CD4-positive, alpha-beta T cell treated with Interleukin-6 at 100 ng/mL for 8 hours (primary cell): Measurements from ENCODE around the gene ATP6AP1.
"Not testable (repeated sequence)": the region's sequence is repeated elsewhere in the genome, so short reads cannot be mapped to it uniquely, and the experiment has no call there.

Experiments
- DNase-seq: peaks from one replicate; pipeline ENCODE4 v3.0.0-alpha.2; 2020; ENCODE audit warnings: mixed read lengths, low spot score

ATP6AP1 gene

DNA sequence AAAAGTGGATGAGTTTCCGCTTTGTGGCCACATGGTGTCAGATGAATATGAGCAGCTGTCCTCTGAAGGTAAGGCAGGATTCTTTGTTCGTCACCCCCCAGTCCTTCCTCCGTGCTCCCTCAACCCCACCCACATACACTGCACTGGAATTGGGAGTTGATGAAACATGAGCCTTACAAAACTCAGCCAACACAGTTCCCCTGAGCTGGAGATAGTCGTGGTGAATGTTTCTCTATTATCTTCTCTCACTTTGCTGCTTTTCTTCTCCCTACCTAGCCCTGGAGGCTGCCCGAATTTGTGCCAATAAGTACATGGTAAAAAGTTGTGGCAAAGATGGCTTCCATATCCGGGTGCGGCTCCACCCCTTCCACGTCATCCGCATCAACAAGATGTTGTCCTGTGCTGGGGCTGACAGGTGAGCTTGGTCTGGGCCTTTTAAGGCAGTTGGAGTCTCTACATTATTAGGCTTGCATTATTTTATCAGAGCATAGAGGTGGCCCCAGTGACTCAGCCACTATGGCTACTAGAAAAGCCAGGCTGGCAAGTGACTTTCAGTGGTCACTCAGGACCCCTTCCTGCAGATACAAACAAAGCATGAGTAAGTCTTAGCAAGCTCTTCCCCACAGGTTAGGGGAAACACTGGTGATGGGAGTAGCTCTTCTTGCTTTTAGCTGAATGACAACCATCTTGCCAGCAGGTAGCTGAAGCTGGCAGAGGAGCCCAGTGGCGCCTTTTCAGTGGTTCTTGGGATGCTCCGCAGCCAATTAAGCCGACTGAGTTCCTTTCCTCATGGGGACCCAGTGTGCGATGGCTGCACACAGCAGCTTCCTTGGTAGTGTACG is 28.7 kb upstream of the ATP6AP1 start:
- no peak for DNase-seq

DNA sequence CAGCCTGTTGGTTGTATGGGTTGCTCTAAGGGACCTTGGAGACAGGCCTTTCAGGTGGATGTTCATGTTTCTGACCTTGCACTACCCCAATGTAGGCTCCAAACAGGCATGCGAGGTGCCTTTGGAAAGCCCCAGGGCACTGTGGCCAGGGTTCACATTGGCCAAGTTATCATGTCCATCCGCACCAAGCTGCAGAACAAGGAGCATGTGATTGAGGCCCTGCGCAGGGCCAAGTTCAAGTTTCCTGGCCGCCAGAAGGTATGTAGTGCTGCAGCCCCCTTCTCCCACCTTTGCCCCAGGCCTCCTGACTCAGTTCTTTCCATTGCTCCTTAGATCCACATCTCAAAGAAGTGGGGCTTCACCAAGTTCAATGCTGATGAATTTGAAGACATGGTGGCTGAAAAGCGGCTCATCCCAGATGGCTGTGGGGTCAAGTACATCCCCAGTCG is 28.1 kb upstream of the ATP6AP1 start:
- DNase-seq, result not testable (repeated sequence)

DNA sequence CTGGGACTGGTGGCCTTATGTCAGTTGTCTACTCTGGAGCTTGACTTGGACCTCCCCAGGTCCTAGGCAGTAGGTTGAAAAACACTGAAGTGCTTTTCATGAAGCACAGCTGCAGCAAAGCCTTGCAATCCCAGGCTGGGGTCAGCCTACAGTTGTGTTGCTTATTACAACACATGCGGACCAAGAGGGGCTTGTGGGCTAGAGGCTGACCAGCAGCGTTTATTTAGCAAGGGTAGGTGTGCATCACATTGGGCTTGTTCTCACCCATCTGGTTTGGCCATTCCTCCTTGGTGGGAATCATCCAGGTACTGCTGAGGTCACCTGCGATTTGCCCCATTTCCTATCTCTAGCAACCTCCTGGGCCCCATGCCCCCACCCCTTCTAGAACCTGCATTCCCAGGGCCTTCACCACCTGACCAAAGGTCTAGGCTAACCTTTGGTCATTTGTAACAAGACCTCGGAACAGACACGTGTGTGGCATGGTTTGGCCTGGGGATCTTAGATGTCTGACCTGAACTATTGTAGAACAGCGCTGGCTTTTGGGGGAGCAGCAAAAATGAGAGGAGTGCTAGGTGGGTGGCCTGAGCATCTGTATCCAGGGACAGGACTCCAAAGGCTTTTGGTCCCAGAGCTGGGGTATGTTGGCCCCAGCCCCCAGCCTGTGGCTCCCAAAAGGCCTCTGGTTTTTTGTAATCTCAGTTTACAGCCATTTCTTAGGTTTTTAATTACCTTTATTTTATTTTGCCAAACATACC is 27.3 kb upstream of the ATP6AP1 start:
- DNase-seq, result no peak

DNA sequence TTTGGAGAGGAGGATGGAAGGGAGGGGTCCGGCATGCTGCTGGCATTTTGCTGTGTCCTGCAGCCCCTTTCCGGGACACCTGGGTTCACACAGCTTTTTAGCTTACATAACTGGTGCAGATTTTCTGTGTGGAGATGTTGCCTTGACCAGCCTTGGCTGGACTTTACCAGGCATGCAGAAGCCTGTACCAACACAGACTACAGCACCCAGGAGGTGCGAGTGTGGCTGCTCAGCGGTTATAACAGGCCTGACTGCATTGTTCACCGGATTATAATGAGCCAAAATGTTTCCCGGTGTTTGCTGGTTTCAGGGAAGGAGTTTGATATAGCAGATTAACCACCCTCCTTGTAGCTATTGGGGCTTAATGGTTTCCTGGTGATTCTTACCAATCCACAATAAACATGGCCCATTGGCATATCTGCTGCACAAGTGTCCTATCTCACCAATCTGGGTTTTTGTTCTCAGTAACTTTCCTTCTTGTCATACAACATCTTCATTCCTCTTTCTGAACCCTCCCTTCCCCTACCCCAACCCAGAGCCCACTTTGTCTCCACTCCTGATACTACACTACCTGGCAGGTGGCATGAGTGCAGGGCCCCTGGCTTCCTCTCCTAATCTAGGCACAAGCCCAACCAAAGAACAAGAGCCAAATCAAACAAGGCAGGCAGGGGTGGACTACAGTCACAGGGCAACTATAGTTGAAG is 26.4 kb upstream of the ATP6AP1 start:
- DNase-seq, result no peak

DNA sequence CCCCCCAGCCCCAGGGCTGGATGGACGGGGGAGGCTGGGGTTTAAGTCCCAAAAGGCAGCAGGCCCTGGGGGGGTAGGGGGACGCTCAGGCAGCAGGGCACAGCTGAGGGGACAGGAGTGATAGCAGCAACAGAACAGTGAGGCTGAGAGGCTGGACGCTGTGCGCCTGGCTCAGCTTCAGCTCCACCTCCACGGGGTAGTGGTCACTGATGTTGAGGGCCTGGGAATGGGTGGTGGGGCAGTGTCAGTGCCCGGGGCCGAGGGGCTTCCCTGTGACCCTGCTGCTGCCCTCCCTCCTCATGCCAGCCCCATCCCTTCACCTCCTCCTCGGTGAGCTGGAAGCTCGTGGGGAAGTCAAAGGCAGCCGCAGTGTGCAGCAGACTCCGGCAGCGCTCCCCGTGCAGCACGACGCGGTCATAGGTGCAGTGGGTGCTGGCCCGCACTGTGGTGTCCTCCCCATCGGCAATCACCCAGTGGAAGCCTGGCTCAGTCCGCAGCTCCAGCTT is 25.8 kb upstream of the ATP6AP1 start:
- no peak for DNase-seq

DNA sequence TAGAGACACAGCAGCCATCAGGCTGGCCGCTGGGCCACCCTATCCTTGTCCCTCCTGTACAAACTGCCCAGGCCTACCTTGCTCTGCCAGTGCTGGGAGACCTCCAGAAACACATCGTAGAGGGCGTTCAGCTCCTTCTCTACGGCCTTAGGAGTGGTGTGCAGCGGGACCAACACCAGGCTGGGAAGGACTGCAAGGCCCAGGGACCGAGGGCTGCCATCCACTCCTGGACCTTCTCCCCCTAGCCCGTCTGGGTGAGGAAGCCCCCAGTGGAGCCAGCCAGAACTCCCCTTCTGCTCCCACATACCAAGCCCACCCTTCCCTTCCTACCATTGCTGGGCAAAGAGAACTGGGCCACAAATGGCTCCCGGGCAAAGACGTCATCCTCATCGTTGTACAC is 25.3 kb upstream of the ATP6AP1 start:
- no peak for DNase-seq

DNA sequence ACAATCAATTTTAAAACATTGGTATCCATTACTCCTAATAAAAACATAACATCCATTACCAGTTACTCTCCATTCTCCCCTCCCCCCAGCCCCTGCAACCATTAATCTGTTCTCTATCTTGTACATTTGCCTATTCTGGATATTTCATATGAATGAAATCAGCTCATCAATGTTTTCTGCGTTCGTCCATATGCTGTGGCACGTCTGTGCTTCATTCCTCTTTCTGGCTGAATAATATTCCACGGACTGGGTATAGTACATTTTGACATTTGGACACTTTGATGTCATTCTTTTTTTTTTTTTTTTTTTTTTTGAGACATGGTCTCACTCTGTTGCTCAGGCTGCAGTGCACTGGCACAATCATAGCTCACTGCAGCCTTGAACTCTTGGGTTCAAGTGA is 24.6 kb upstream of the ATP6AP1 start:
- no peak for DNase-seq

DNA sequence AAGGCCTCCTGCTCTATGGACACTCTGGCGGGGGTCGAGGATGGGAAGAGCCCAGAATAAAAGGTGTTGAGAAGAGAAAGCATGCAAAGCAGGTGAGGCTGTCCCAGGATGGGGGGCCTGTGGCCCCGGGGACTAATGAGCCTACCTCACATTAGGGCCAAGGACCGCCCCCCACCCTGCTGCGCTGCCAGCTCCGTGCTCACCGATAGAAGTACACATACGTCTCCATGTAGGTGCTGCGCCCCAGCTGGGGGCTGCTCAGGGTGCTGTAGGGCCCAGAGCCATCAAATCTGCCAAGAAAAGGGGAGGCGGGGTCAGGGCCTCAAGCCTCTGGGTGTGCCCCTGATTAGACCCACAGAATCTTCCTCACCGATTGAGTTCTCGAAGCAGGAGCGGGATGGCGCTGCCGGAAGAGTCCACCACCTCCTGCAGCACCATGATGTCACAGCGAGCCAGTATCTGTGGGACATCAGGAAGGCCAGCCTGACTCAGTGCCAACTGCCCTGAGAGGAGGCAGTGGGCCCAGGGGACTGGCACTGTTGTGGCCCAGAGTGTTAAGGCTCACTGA is 23.8 kb upstream of the ATP6AP1 start:
- no peak for DNase-seq

DNA sequence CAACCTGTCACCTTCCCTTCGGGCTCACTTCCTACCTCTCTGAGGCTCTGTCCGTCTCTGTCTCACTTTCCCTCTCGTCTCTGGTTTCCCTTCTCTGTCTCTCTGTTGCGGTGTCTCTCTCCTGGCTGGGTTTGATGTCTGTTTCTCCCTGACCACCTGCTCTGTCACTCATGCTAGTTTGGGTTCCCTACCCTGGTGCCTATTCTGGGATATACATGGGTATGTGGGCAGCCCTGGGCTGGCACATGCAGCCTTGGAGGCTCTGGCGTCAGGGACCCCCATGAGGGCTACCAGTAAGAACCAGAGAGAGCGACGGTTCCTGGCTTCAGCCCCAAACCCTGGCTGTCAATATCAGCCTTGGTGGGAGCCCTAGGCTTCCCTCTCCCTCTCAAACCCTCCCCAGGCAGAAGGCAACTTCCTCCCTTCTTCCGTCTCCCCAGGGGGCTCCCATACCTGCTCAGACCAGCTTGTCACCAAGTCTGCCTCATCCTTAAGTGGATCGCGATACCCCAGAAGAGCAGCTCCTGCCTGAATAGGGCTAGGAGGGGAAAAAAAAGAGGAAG is 19.7 kb upstream of the ATP6AP1 start:
- no peak for DNase-seq

DNA sequence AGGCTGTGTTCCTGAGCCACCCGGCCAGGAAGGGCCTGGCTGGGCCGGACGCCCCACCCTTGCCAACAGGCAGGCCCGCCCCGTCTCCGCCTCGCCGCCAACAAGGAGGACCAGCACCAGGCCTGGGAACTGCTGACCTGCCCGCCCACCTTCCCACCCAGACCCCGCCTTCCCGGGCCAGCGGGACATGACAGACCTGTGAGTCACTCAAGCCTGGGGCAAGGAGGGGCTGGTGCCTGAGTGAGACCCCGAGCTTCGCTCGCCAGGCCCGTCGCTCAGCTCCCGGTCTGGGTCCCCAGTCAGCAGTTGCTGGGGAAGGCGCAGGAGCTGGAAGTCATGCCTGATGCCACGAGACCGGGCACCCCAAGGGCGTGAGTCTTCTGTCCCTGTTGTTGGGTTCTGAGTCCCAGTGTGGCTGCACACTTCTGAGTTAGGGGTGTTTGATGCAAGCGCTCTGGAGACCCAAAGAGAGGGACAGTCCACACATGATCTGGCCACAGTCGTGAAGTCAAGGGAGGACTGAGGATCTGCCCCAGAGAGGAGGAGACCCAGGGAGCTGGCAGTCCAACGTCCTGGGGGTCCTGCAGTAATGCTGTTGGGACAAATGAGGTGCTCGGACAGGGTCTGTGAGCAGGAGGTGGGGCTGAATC is 19.1 kb upstream of the ATP6AP1 start, which contains the start of gene DNASE1L1:
DNASE1L1 (minus strand) TSS at position 33 of the 650 bp plus-strand sequence. CDS start 3,686 bp downstream, outside the sequence.
- DNase-seq, result no peak

DNA sequence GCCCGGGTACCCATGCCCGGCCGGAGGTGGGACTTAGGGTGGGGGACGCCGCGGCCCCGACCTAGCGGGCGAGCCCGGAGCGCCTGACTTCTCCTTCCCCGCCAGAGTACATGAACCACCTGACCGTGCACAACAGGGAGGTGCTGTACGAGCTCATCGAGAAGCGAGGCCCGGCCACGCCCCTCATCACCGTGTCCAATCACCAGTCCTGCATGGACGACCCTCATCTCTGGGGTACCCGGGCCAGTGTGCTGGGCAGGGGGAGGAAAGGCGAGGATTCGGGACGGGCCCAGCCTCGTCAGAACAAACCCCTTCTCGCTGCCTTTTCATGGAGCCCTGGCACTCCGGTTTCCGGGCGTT is 16.5 kb upstream of the ATP6AP1 start:
- DNase-seq, result peak; percentile 46

DNA sequence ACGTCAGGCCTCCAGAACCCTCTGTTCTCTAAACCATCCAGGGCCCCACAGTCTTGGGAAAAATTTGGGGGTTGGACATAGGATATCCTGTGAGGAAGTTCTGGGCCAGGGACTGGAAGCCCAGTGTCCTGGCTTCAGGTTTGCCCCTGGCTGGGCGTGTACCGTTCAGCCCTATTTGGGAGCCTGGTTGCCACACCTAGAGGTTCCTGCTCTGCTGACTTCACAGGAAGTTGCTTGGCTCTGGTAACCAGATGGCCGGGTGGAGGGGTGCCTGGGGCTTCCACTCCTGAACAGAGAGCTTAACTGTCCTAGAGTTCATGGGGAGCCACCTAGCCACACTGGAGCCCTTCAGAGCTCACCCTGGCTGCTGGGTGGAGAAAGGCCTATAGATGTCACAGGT is 16.0 kb upstream of the ATP6AP1 start:
- peak; percentile 49 for DNase-seq

DNA sequence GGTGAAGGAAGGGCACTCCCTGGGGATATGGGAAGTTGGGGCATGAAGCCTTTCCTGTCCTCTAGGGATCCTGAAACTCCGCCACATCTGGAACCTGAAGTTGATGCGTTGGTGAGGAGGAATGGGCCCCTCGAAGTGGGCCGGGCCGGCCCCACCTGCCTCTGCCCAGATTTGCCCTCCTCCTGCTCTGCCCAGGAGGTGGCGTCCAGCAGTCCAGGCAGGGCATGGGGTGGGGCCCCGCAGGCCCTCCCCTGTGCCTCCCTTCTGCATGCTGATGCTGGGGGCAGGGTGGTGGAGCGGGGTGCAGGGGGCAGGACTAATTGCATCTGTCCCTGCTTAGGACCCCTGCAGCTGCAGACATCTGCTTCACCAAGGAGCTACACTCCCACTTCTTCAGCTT is 15.3 kb upstream of the ATP6AP1 start:
- no peak for DNase-seq

DNA sequence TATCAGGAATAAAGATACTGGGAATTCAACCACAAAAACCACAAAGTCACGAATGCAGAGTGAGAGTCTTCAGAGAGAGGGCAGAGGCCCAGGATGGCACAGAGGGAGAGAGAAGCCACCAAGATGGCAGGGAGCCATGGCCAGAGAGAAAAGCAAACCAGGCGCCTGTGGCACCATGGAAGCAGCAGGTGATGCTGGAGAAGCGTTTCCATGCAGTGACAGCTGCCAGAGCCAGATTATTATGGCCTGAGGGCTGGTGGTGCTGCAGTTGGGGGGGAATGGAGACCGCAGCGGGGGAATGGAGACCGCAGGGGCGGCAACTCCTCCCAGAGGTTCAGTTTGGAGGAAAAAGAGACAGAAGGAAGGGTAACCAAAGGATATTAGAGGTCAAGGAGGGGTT is 11.3 kb upstream of the ATP6AP1 start:
- DNase-seq, result no peak

DNA sequence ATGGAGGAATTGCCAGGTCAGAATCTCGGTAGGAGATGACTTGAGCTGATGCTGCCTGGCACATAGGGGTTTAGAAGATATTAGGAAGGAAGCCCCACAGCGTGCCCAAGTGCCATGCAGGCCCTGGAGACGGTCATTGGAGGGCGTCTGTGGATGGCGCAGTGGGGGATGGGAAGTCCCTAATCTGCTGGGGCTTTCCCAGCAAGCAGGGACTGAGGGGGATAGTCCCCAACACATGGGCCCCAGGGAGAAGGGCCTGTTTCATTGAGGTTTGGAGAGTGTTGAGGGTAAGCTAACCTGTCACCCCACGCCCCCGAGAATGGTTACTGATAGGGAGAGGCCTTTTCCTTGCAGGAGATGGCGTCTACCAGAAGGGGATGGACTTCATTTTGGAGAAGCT is 9.3 kb upstream of the ATP6AP1 start:
- DNase-seq, result no peak

DNA sequence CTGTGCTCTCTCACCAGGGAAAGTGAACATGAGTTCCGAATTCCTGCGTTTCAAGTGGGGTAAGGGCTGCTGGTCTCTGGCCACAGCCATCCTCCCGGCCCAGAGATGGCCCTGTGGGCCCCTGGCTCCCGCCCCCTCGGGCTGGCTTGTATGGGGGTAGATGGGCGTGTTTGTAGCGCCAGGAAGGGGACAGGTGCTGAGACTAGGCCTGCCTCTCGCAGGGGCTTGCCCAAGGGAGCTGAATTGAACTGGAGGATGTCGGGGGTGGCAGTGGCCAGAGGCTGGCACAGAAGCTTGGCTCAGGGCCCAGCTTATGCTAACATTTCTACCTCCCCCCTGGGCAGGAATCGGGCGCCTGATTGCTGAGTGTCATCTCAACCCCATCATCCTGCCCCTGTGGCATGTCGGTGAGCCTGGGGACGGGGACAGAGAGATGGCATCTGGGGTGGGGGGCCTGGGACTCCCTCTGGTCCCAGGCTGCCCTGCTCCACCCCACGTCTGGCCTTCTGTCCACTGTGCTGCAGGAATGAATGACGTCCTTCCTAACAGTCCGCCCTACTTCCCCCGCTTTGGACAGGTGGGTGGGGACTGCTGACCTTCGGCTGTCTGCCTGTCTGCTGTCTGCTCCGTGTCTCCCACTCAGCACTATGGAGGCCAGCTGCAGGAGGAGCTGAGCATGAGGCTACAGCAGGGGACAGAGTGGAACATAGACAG is 8.6 kb upstream of the ATP6AP1 start:
- DNase-seq, result no peak

DNA sequence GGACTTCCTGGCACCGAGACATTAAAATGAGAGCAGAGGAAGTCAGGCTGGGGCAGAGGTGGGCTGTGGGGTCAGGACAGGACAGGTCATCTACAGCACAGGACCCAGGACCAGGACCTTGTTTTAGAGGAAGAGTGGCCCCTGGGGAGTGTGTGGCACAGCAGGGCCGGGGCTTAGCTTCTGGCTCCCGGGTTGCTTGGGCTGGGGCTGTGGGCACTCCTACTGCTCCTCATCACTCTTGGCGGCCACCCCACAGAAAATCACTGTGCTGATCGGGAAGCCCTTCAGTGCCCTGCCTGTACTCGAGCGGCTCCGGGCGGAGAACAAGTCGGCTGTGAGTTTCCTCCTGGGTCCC is 8.1 kb upstream of the ATP6AP1 start:
- no peak for DNase-seq

DNA sequence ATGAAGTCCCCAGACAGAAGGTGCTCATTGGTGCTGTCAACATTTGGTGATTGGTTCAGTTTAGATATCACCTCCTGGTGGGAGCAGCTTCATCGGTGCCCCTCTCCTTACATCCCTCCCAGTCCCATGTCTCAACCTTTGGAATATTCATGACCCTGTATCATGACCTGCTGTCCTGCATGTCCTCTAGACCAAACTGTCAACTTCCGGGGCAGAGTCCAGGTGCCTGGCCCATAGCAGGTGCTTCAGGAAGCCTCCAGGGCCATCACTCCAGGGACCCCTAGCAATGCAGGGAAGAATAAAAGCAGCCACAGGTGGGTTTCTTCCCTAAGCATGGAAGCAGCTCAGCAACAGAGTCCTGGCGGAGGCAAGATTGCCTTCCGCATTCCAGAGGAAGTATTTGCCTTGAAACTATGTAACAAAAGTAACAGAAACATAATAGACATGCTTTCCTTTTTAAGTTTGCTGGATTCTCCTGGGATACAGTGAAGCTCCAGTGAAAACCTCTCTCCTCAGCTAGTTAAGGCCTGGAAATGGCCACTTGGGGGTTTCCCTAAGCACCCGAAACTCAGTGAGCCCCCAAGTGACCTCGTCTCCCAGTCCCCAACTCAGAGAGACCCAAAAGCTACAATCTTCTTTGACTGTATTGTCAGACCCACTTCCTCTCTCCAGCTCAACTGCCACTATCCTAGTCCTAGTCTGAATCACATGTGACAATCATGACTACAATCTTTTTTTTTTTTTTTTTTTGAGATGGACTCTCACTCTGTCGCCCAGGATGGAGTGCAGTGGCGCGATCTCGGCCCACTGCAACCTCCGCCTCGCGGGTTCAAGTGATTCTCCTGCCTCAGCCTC is 1.3 kb upstream of the ATP6AP1 start:
- DNase-seq, result no peak

DNA sequence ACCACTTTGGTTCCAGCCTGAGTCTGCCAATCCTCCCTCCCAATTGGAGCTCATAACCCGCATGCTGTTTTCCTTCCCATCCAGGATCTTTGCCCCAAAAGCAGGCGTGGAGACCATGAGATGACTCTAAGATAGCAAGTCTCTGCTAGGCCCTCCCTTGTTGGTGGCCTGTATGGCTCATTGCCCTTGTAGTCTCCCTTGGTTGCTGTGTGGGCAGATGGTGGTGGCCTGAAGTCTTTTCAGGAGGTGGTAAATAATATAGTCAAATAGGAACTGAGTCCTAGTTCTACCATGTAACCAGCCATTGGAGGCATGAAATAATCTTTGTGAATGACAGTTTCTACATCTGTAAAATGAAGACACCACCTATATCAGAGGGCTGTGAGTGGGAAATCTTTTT is 1.2 kb downstream of the ATP6AP1 start:
- DNase-seq, result no peak

DNA sequence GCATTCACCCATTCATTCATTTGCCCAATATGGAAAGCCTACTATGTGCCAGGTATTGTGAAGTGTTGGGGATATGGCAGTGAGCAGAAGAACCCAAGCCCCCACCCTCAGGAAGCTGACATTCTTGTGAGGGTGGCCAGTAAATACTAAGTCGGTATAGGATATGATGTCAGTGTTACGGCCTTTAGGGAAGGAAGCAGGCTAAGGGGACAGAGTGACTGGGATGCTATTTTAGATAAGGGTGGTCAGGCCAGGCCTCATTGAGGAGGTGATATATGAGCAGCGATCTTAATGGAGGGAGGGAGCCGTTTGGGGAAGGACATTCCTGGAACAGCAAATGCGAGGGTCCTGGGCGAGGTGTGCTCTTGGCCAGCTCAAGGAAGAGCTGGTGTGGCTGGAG is 2.0 kb downstream of the ATP6AP1 start:
- no peak for DNase-seq
